H1 (cell line): ENCODE data around the gene THRB. TPM values are rescaled to one million over a fixed set of nuclear protein-coding genes. Genes with fewer than 3 reads are reported as not detected.

Source experiments
- CTCF ChIA-PET: fragments of 300-600 bp; sonication (Branson Sonifier 250); formaldehyde crosslinking; loops from one replicate; lab custom pipeline; 2021; ENCODE audit not compliant: partially characterized antibody; lab: Charles Lee
- POLR2A ChIA-PET: fragments of 300-600 bp; sonication (Branson Sonifier 250); formaldehyde crosslinking; loops from one replicate; lab custom pipeline; 2021; ENCODE audit warnings: inconsistent platforms; ENCODE audit not compliant: partially characterized antibody; lab: Charles Lee
- DNase-seq, 2 experiments: peaks; one replicate each; pipeline versions ENCODE4 v3.0.0 to v3.0.0-alpha.2; 2010 to 2022; ENCODE audit warnings: low spot score in 2 of 2, low read depth in 1 of 2, mixed read lengths in 1 of 2
- FAIRE-seq: peaks from 2 replicates; lab custom pipeline; 2011; peaks lifted over from hg19 to GRCh38; lab: Jason Lieb, UNC
- H2AFZ ChIP-seq: 2 replicates; pipeline ENCODE4 v1.8.1; 2012; ENCODE audit warnings: low read length, inconsistent platforms
- H2AK5ac ChIP-seq: 2 replicates; pipeline ENCODE4 v1.6.1; 2013; ENCODE audit warnings: low read depth, low read length
- H2BK120ac ChIP-seq: replicated peaks from 2 replicates; pipeline ENCODE3; 2013; ENCODE audit warnings: low read depth, low read length, inconsistent platforms
- H2BK12ac ChIP-seq: 2 replicates; pipeline ENCODE4 v1.6.1; 2013; ENCODE audit warnings: low read depth, low read length
- H2BK15ac ChIP-seq: 2 replicates; pipeline ENCODE4 v1.6.1; 2013; ENCODE audit warnings: low read length
- H2BK20ac ChIP-seq: 2 replicates; pipeline ENCODE4 v1.6.1; 2013; ENCODE audit warnings: low read length
- H2BK5ac ChIP-seq: 2 replicates; pipeline ENCODE4 v1.6.1; 2013; ENCODE audit warnings: low read depth, low read length
- H3K14ac ChIP-seq: 2 replicates; pipeline ENCODE4 v1.6.1; 2013; ENCODE audit warnings: inconsistent platforms; ENCODE audit not compliant: insufficient read length
- H3K18ac ChIP-seq: 2 replicates; pipeline ENCODE4 v1.6.1; 2013; ENCODE audit warnings: low read length; ENCODE audit errors: extremely low read depth
- H3K23ac ChIP-seq: 2 replicates; pipeline ENCODE4 v1.6.1; 2013; ENCODE audit warnings: inconsistent platforms; ENCODE audit not compliant: insufficient read length
- H3K23me2 ChIP-seq: 2 replicates; pipeline ENCODE4 v1.6.1; 2013; ENCODE audit warnings: low read depth, low read length
- H3K27ac ChIP-seq: 2 replicates; pipeline ENCODE4 v1.6.1; 2011; ENCODE audit warnings: low read depth, low read length, inconsistent platforms
- H3K27me3 ChIP-seq, 4 experiments: replicated peaks in 1 of 4; 1 replicate in 1 of 4; 2 replicates in 3 of 4; pipeline versions ENCODE4 v1.6.1 to v1.8.1; 2011 to 2013; ENCODE audit warnings: low read length in 3 of 4, mild to moderate bottlenecking in 3 of 4, inconsistent platforms in 2 of 4, mixed read lengths in 2 of 4, moderate library complexity in 1 of 4; ENCODE audit not compliant: control insufficient read depth in 3 of 4, insufficient read depth in 3 of 4; ENCODE audit errors: extremely low read depth in 1 of 4
- H3K36me3 ChIP-seq, 4 experiments: 2 replicates each; pipeline versions ENCODE4 v1.6.1 to v1.8.1; 2011 to 2013; ENCODE audit warnings: mild to moderate bottlenecking in 4 of 4, low read length in 3 of 4, moderate library complexity in 2 of 4, control low read depth in 1 of 4, inconsistent platforms in 1 of 4; ENCODE audit not compliant: insufficient read depth in 4 of 4, control insufficient read depth in 2 of 4
- H3K4ac ChIP-seq: replicated peaks from 2 replicates; pipeline ENCODE3; 2013; ENCODE audit warnings: low read length, low read depth, mixed read lengths, inconsistent platforms; ENCODE audit not compliant: insufficient read length
- H3K4me1 ChIP-seq, 4 experiments: replicated peaks in 1 of 4; 1 replicate in 1 of 4; 2 replicates in 3 of 4; pipeline versions ENCODE4 v1.6.1 to v1.8.1; 2011 to 2013; ENCODE audit warnings: low read length in 3 of 4, inconsistent platforms in 2 of 4, mixed read lengths in 1 of 4; ENCODE audit not compliant: insufficient read depth in 4 of 4, control insufficient read depth in 3 of 4
- H3K4me2 ChIP-seq, 2 experiments: 2 replicates each; pipeline versions ENCODE4 v1.6.1 to v1.8.1; 2011 to 2013; ENCODE audit warnings: low read depth in 2 of 2, low read length in 2 of 2, control low read depth in 1 of 2, inconsistent platforms in 1 of 2, mild to moderate bottlenecking in 1 of 2; ENCODE audit not compliant: insufficient read depth in 1 of 2
- H3K4me3 ChIP-seq, 4 experiments: fragments of 200-600, 300-600 bp in 1 of 4; sonication (generic), shearing (Covaris generic), sonication (Bioruptor Twin) in 1 of 4; 2 replicates each; pipeline versions ENCODE4 v1.5.1 to v1.8.1; 2011 to 2016; ENCODE audit warnings: low read length in 4 of 4, low read depth in 3 of 4, control low read depth in 2 of 4, inconsistent platforms in 2 of 4, mild to moderate bottlenecking in 2 of 4, mixed read lengths in 1 of 4, moderate library complexity in 1 of 4; ENCODE audit not compliant: insufficient read depth in 2 of 4; ENCODE audit errors: extremely low read depth in 1 of 4
- H3K56ac ChIP-seq: replicated peaks from 2 replicates; pipeline ENCODE3; 2013; ENCODE audit warnings: low read depth, mild to moderate bottlenecking, mixed read lengths, low read length, inconsistent platforms; ENCODE audit not compliant: insufficient read length
- H3K79me1 ChIP-seq: 2 replicates; pipeline ENCODE4 v1.6.1; 2013; ENCODE audit warnings: low read depth, low read length, control low read depth
- H3K79me2 ChIP-seq, 2 experiments: 2 replicates each; pipeline versions ENCODE4 v1.6.1 to v1.8.1; 2012 to 2013; ENCODE audit warnings: low read length in 2 of 2, mild to moderate bottlenecking in 2 of 2, inconsistent platforms in 1 of 2; ENCODE audit not compliant: insufficient read depth in 2 of 2, control insufficient read depth in 1 of 2
- H3K9ac ChIP-seq, 4 experiments: replicated peaks in 1 of 4; 1 replicate in 1 of 4; 2 replicates in 3 of 4; pipeline versions ENCODE4 v1.6.1 to v1.8.1; 2011 to 2013; ENCODE audit warnings: low read depth in 3 of 4, low read length in 3 of 4, control low read depth in 2 of 4, mild to moderate bottlenecking in 2 of 4, moderate library complexity in 2 of 4, inconsistent platforms in 1 of 4; ENCODE audit errors: extremely low read depth in 1 of 4
- H3K9me3 ChIP-seq, 2 experiments: 2 replicates each; pipeline versions ENCODE4 v1.6.1 to v1.8.1; 2012 to 2013; ENCODE audit warnings: mild to moderate bottlenecking in 2 of 2, moderate library complexity in 2 of 2, control low read depth in 1 of 2, inconsistent platforms in 1 of 2, low read depth in 1 of 2, low read length in 1 of 2, mixed read lengths in 1 of 2; ENCODE audit not compliant: insufficient read depth in 2 of 2
- H4K20me1 ChIP-seq, 2 experiments: replicated peaks in 1 of 2; 2 replicates each; pipeline versions ENCODE3 to v1.8.1; 2011 to 2013; ENCODE audit warnings: inconsistent platforms in 2 of 2, low read length in 2 of 2, mild to moderate bottlenecking in 1 of 2; ENCODE audit not compliant: insufficient read depth in 2 of 2, control insufficient read depth in 1 of 2
- H4K5ac ChIP-seq: 2 replicates; pipeline ENCODE4 v1.6.1; 2013; ENCODE audit warnings: low read length, low read depth, mixed read lengths, inconsistent platforms; ENCODE audit not compliant: insufficient read length
- H4K8ac ChIP-seq: 2 replicates; pipeline ENCODE4 v1.8.0; 2013; ENCODE audit warnings: mild to moderate bottlenecking, moderate library complexity, low read length, inconsistent platforms; ENCODE audit not compliant: insufficient read depth; ENCODE audit errors: extremely low read depth
- H4K91ac ChIP-seq: replicated peaks from 2 replicates; pipeline ENCODE3; 2013; ENCODE audit warnings: low read length, mixed read lengths, inconsistent platforms; ENCODE audit not compliant: insufficient read length
- WGBS, 2 experiments: shearing (Covaris generic) in 1 of 2; methylation state at CpG; one replicate each; pipeline versions ENCODE4 v1.1.6 to v1.1.7; 2013 to 2015; ENCODE audit warnings: low lambda C conversion rate in 2 of 2, mixed read lengths in 2 of 2, inconsistent platforms in 1 of 2, low coverage in 1 of 2, missing lambda C conversion rate in 1 of 2; ENCODE audit not compliant: insufficient replicate concordance in 2 of 2, insufficient coverage in 1 of 2, insufficient read length in 1 of 2; ENCODE audit errors: extremely low coverage in 1 of 2, missing lambda C conversion rate in 1 of 2; 5-methylcytosine and 5-hydroxymethylcytosine counted together
- polyA plus RNA-seq, 7 experiments: library from polyadenylated mRNA; depleted of rRNA in 3 of 7; stranded (reverse) in 5 of 7; unstranded in 2 of 7; fragments of >200 nt in 5 of 7; fragments of 200-250 nt in 2 of 7; gene quantifications; 1 replicate in 5 of 7; 2 replicates in 1 of 7; 4 replicates in 1 of 7; pipeline versions ENCODE4 v1.2.1 to v1.2.3, GENCODE V29; 2011 to 2013; ENCODE audit warnings: missing spikeins in 2 of 7, mixed read lengths in 2 of 7
- total RNA-seq: library from RNA; stranded (reverse); fragmentation: NEBNext Ultra II Directional; extraction: Animal tissue kit (Norgen Biotek cat#: 25700); gene quantifications from 2 replicates; pipeline ENCODE4 v1.2.1, GENCODE V29; 2021

Gene THRB
- total and polyA plus RNA-seq, 2 of the 8 experiments (the other 6 are each of a cell fraction or from before 2014, with no cell fraction given): 0.98 to 3.9 TPM

GRCh38 chr3:24296441-24297205 lies 198.0 kb downstream of the THRB start:
- no peaks in the 10 kb centered on the region for H3K9me3 ChIP-seq
- H3K9ac ChIP-seq: no peak overlapping the region
- POLR2A ChIA-PET: no interaction called here
- H3K79me1 ChIP-seq: no peaks in the 10 kb centered on the region
- CTCF ChIA-PET: interaction anchor here (0.6 kb wide), 1 partner anchor 185 kb away, joined by 3 read pairs; no protein-coding TSS in a partner anchor
- H2AK5ac ChIP-seq: no peak overlapping the region
- H2BK12ac ChIP-seq: no peak overlapping the region
- no peak overlapping the region for H3K18ac ChIP-seq
- no peak for DNase-seq
- H2BK20ac ChIP-seq: no peak overlapping the region
- H3K56ac ChIP-seq: no peak overlapping the region
- H4K5ac ChIP-seq: no peak overlapping the region
- no peaks in the 10 kb centered on the region for H4K20me1 ChIP-seq
- no peaks in the 10 kb centered on the region for H3K27me3 ChIP-seq
- H3K79me2 ChIP-seq: no peaks in the 10 kb centered on the region
- H4K8ac ChIP-seq: no peak overlapping the region
- H3K4me3 ChIP-seq: no peak overlapping the region
- no peak overlapping the region for H4K91ac ChIP-seq
- H3K4ac ChIP-seq: no peak overlapping the region
- no peak overlapping the region for H2AFZ ChIP-seq
- WGBS, 2 experiments: 86% methylated on average over 5 of the region's 5 CpGs; no CpG with 5 or more reads in 1 of the 2 experiments
- H3K36me3 ChIP-seq: no peaks in the 10 kb centered on the region; a peak in 1 of 8 replicates
- H3K23ac ChIP-seq: no peak overlapping the region
- no peak overlapping the region for H2BK15ac ChIP-seq
- H3K4me2 ChIP-seq: no peak overlapping the region
- H2BK120ac ChIP-seq: no peak overlapping the region
- H2BK5ac ChIP-seq: no peak overlapping the region
- H3K23me2 ChIP-seq: no peaks in the 10 kb centered on the region
- no peak overlapping the region for H3K14ac ChIP-seq
- H3K4me1 ChIP-seq: no peaks in the 10 kb centered on the region
- peak; percentile 7 for FAIRE-seq
- no peak overlapping the region for H3K27ac ChIP-seq
